Panc1 (cell line): ENCODE data around the gene TMEM271. TPM values are rescaled to one million over a fixed set of nuclear protein-coding genes. Genes with fewer than 3 reads are reported as not detected.

Source experiments
- ATAC-seq: fragments of 200-7000 bp; cut with Tn5 transposase; 2 replicates; pipeline ENCODE4 v1.9.1; 2020; ENCODE audit warnings: mild to moderate bottlenecking, moderate library complexity
- BruUV-seq: library from RNA; stranded (reverse); fragments of 400-500 nt; replicated peaks from 2 replicates; lab custom pipeline; 2021; lab: Mats Ljungman, UMichigan
- CTCF ChIA-PET: fragments of 300-600 bp; sonication (Branson Sonifier 250); formaldehyde crosslinking; loops from one replicate; lab custom pipeline; 2022; ENCODE audit warnings: antibody characterized with exemption; lab: Charles Lee
- POLR2A ChIA-PET: fragments of 300-600 bp; sonication (Branson Sonifier 250); formaldehyde crosslinking; loops from one replicate; lab custom pipeline; 2022; ENCODE audit warnings: antibody characterized with exemption; lab: Charles Lee
- DNase-seq: peaks from one replicate; pipeline ENCODE4 v3.0.0-alpha.2; 2010; ENCODE audit warnings: low read depth, low spot score
- H3K27ac ChIP-seq: 2 replicates; pipeline ENCODE4 v1.5.1; 2011; ENCODE audit warnings: mild to moderate bottlenecking, low read length, inconsistent platforms
- H3K27me3 ChIP-seq: fragments of 200-500 bp; sonication (Bioruptor generic); 2 replicates; pipeline ENCODE4 v1.6.0; 2014; ENCODE audit warnings: low read length, inconsistent platforms; ENCODE audit not compliant: control insufficient read depth, insufficient read depth
- H3K36me3 ChIP-seq: fragments of 200-500 bp; sonication (Bioruptor generic); 2 replicates; pipeline ENCODE4 v1.5.1; 2014; ENCODE audit warnings: inconsistent platforms, mild to moderate bottlenecking, low read length, moderate library complexity; ENCODE audit not compliant: control insufficient read depth, insufficient read depth
- H3K4me1 ChIP-seq: 2 replicates; pipeline ENCODE4 v1.5.1; 2011; ENCODE audit warnings: inconsistent platforms, mild to moderate bottlenecking, low read length, moderate library complexity; ENCODE audit not compliant: control insufficient read depth, insufficient read depth
- H3K4me3 ChIP-seq, 2 experiments: 2 replicates each; pipeline ENCODE4 v1.5.1; 2011 to 2012; ENCODE audit warnings: low read depth in 2 of 2, low read length in 2 of 2, mild to moderate bottlenecking in 2 of 2, inconsistent platforms in 1 of 2, moderate library complexity in 1 of 2
- H3K9me3 ChIP-seq: fragments of 200-500 bp; sonication (Bioruptor generic); 2 replicates; pipeline ENCODE4 v1.5.1; 2014; ENCODE audit warnings: low read depth, mild to moderate bottlenecking, inconsistent platforms, low read length, moderate library complexity; ENCODE audit not compliant: control insufficient read depth, insufficient read depth
- CTCF ChIP-seq: fragments of 450-650 bp; IDR thresholded peaks from 2 replicates; pipeline ENCODE4 v1.5.1; 2017; ENCODE audit warnings: mild to moderate bottlenecking
- POLR2AphosphoS5 ChIP-seq: IDR thresholded peaks from 2 replicates; pipeline ENCODE4 v1.6.1; 2012; ENCODE audit warnings: mild to moderate bottlenecking, low read depth, low read length, moderate library complexity
- REST ChIP-seq, 2 experiments: IDR thresholded peaks; 2 replicates each; pipeline ENCODE4 v1.6.1; 2011 to 2012; ENCODE audit warnings: low read depth in 2 of 2, control low read depth in 1 of 2, low read length in 1 of 2, mild to moderate bottlenecking in 1 of 2, moderate library complexity in 1 of 2; ENCODE audit not compliant: insufficient read depth in 1 of 2
- SIN3A ChIP-seq: IDR thresholded peaks from 2 replicates; pipeline ENCODE4 v1.6.1; 2012; ENCODE audit warnings: low read depth, mild to moderate bottlenecking, low read length, moderate library complexity, borderline replicate concordance; ENCODE audit not compliant: insufficient read depth
- TCF7L2 ChIP-seq: IDR thresholded peaks from 2 replicates; pipeline ENCODE4 v1.6.1; 2011; ENCODE audit warnings: mild to moderate bottlenecking, low read depth, low read length, inconsistent platforms
- in situ Hi-C: cut with HindIII; loops from 2 replicates; pipeline ENCODE4 v1.10.0; 2016; ENCODE audit warnings: low sequenced_read_pairs, low pct_unique_long_range_greater_than_20kb
- intact Hi-C: fragments of 100-400 bp; cut with micrococcal nuclease; formaldehyde crosslinking; loops from one replicate; pipeline ENCODE4 v1.10.0; 2022; ENCODE audit not compliant: unreplicated experiment
- total RNA-seq: library from RNA; stranded (reverse); gene quantifications from one replicate; pipeline ENCODE4 v1.2.1, GENCODE V29; 2021; ENCODE audit not compliant: unreplicated experiment

TMEM271 gene
- total RNA-seq, 1 experiment from 2014 or later = not detected

GRCh38 chr4:621296-622070 lies 45.4 kb upstream of the TMEM271 start:
- Histone ChIP-seq H3K9me3 (no peaks in the 10 kb centered on the region), H3K4me1 (no peaks in the 10 kb centered on the region), H3K4me3 (no peak overlapping the region), H3K27me3 (no peaks in the 10 kb centered on the region; the same call in 1 of the 2 replicates), H3K36me3 (no peaks in the 10 kb centered on the region), H3K27ac (no peak overlapping the region)
- POLR2A ChIA-PET = interaction anchor here (0.6 kb wide), 3 partner anchors 17 to 506 kb away, joined by 3 to 5 read pairs (median 4); partner anchors contain the start of gene ATP5ME
- no peak for TF ChIP-seq POLR2AphosphoS5
- TF ChIP-seq REST (IDR thresholded peaks at IDR 0.05; ENCODE audit: insufficient read depth in 1 of 2, low read depth in 2 of 2, low read length in 1 of 2) = no peak
- TF ChIP-seq SIN3A = no peak
- no peak for TF ChIP-seq TCF7L2
- TF ChIP-seq CTCF = no peak
- no TSS peak for BruUV-seq
- no peak for DNase-seq
- CTCF ChIA-PET = interaction anchor here (0.5 kb wide), 2 partner anchors 10 to 779 kb away, joined by 4 to 15 read pairs; no protein-coding TSS in a partner anchor
- no peak for ATAC-seq
- in situ Hi-C loops = no loop called here
- intact Hi-C loops = no loop called here

GRCh38 chr4:620851-621261 lies 44.8 kb upstream of the TMEM271 start:
- no peaks in the 10 kb centered on the region; the same call in 1 of the 2 replicates for H3K27me3 ChIP-seq
- CTCF ChIA-PET = no interaction called here
- POLR2A ChIA-PET = no interaction called here

More at GRCh38 chr4:620851-621261, 44.8 kb upstream of the TMEM271 start:
- no TSS peak for BruUV-seq
- TF ChIP-seq REST (IDR thresholded peaks at IDR 0.05; ENCODE audit: insufficient read depth in 1 of 2, low read depth in 2 of 2, low read length in 1 of 2) = no peak
- TF ChIP-seq CTCF = no peak
- no peak for TF ChIP-seq SIN3A
- TF ChIP-seq TCF7L2 = no peak
- H3K4me1 ChIP-seq = no peaks in the 10 kb centered on the region
- ATAC-seq = no peak
- intact Hi-C loops (no loop called here), in situ Hi-C loops (no loop called here)
- H3K9me3 ChIP-seq = no peaks in the 10 kb centered on the region
- no peaks in the 10 kb centered on the region for H3K36me3 ChIP-seq
- no peak for DNase-seq
- H3K27ac ChIP-seq = no peak overlapping the region
- H3K4me3 ChIP-seq = no peak overlapping the region
